Activated T-helper 17 cell treated with anti-CD3 and anti-CD28 coated beads, Interleukin-2, amount 50 U/mL, for 72 hours (primary cell): ENCODE data around the gene TSPO2. TPM values are rescaled to one million over a fixed set of nuclear protein-coding genes. Genes with fewer than 3 reads are reported as not detected.
A peak's percentile ranks its signal among the peaks of the same experiment; 100 is the strongest.
"Not testable (repeated sequence)": the region's sequence is repeated elsewhere in the genome, so short reads cannot be mapped to it uniquely, and the experiment has no call there.

Experiments used
- ATAC-seq: fragments of 150-1000 bp; cut with Tn5 transposase; replicated peaks from 2 replicates; pipeline ENCODE4 v1.10.0; 2021; ENCODE audit warnings: mild to moderate bottlenecking, moderate library complexity
- H3K27ac Mint-ChIP-seq: one replicate; pipeline ENCODE4 v1.8.0; 2022; ENCODE audit warnings: mixed read lengths
- H3K27me3 Mint-ChIP-seq: one replicate; pipeline ENCODE4 v1.8.0; 2022; ENCODE audit warnings: mixed read lengths
- H3K36me3 Mint-ChIP-seq: one replicate; pipeline ENCODE4 v1.8.0; 2022; ENCODE audit warnings: low read depth, mild to moderate bottlenecking, mixed read lengths
- H3K4me1 Mint-ChIP-seq: one replicate; pipeline ENCODE4 v1.8.0; 2022; ENCODE audit warnings: mixed read lengths
- H3K4me3 Mint-ChIP-seq: one replicate; pipeline ENCODE4 v1.8.0; 2022; ENCODE audit warnings: mild to moderate bottlenecking, mixed read lengths
- H3K9me3 Mint-ChIP-seq: one replicate; pipeline ENCODE4 v1.8.0; 2022; ENCODE audit warnings: mixed read lengths
- total RNA-seq, 2 donors: library from RNA; stranded (reverse); gene quantifications; one replicate each; pipeline ENCODE4 v1.2.3, GENCODE V29; 2022

Gene TSPO2
- total RNA-seq, 2 donors from 2014 or later: not detected

DNA sequence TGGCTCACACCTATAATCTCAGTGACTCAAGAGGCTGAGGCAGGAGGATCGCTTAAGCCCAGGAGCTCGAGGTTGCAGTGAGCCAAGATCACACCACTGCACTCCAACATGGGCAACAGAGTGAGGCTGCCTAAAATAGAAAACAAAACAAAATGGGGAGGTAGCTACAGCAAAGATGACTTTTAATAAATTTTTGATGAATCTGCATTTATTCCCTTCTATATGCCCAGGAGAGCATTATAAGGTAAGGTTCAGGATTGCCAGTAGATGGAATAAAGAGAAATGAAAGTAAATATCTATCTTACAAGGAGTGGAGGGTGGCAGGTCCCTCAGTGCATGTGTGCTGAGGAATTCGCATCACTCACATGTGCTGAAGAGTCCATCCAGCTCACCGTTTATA, 27.5 kb upstream of the TSPO2 start:
- Mint-ChIP-seq H3K27me3 (peaks cover 5% of the 10 kb centered on the region), H3K36me3 (no peaks in the 10 kb centered on the region), H3K27ac (no peak overlapping the region), H3K9me3 (no peaks in the 10 kb centered on the region), H3K4me1 (no peaks in the 10 kb centered on the region), H3K4me3 (no peak overlapping the region)
- ATAC-seq: no peak

DNA sequence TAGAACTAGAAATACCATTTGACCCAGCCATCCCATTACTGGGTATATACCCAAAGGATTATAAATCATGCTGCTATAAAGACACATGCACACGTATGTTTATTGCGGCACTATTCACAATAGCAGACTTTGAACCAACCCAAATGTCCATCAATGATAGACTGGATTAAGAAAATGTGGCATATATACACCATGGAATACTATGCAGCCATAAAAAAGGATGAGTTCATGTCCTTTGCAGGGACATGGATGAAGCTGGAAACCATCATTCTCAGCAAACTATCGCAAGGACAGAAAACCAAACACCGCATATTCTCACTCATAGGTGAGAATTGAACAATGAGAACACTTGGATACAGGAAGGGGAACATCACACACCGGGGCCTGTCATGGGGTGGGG, 26.4 kb upstream of the TSPO2 start:
- not testable (repeated sequence) for H3K4me1 Mint-ChIP-seq, H3K36me3 Mint-ChIP-seq, H3K27ac Mint-ChIP-seq, ATAC-seq, H3K4me3 Mint-ChIP-seq, H3K9me3 Mint-ChIP-seq, H3K27me3 Mint-ChIP-seq

DNA sequence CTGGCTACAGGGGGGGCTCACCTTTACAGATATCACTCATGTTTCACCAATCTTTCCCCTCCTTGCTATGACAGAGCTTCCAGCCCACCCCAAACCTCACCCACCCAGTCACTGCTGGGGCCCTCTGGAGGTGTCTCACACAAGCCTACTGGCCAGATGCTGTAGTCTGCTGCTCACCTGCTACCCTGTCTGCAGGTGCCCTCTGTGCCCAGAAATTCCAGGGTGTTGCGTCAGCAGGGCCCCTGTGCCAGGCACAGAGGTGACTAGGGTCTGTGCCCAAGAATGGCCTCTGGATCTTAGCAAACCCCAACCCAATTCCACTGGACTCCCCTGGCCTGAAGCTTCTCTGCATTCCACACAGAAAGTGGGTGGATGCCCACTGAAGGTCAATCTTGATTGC, 24.6 kb upstream of the TSPO2 start:
- peaks cover 5% of the 10 kb centered on the region for H3K27me3 Mint-ChIP-seq

GRCh38 chr6:41021832-41022231, 20.4 kb upstream of the TSPO2 start:
- Mint-ChIP-seq H3K27ac (no peak overlapping the region), H3K4me1 (no peaks in the 10 kb centered on the region), H3K9me3 (no peaks in the 10 kb centered on the region), H3K4me3 (no peak overlapping the region), H3K27me3 (no peaks in the 10 kb centered on the region), H3K36me3 (no peaks in the 10 kb centered on the region)
- ATAC-seq: no peak

More for the DNA sequence above, 24.6 kb upstream of the TSPO2 start:
- Mint-ChIP-seq H3K9me3 (no peaks in the 10 kb centered on the region), H3K27ac (no peak overlapping the region), H3K4me1 (no peaks in the 10 kb centered on the region), H3K36me3 (no peaks in the 10 kb centered on the region), H3K4me3 (no peak overlapping the region)
- ATAC-seq: no peak

- H3K27me3 Mint-ChIP-seq: no peaks in the 10 kb centered on the region
- no peak overlapping the region for H3K4me3 Mint-ChIP-seq
- no peak overlapping the region for H3K27ac Mint-ChIP-seq
- H3K36me3 Mint-ChIP-seq: no peaks in the 10 kb centered on the region
- no peak for ATAC-seq
- H3K9me3 Mint-ChIP-seq: no peaks in the 10 kb centered on the region
- H3K4me1 Mint-ChIP-seq: peaks cover 4% of the 10 kb centered on the region
Observed at GRCh38 chr6:41022294-41022693, 20.0 kb upstream of the TSPO2 start.

GRCh38 chr6:41023114-41023513, 19.2 kb upstream of the TSPO2 start:
- Mint-ChIP-seq H3K9me3 (no peaks in the 10 kb centered on the region), H3K36me3 (no peaks in the 10 kb centered on the region), H3K27ac (no peak overlapping the region), H3K27me3 (no peaks in the 10 kb centered on the region), H3K4me3 (no peak overlapping the region), H3K4me1 (peaks cover 11% of the 10 kb centered on the region)
- no peak for ATAC-seq

DNA sequence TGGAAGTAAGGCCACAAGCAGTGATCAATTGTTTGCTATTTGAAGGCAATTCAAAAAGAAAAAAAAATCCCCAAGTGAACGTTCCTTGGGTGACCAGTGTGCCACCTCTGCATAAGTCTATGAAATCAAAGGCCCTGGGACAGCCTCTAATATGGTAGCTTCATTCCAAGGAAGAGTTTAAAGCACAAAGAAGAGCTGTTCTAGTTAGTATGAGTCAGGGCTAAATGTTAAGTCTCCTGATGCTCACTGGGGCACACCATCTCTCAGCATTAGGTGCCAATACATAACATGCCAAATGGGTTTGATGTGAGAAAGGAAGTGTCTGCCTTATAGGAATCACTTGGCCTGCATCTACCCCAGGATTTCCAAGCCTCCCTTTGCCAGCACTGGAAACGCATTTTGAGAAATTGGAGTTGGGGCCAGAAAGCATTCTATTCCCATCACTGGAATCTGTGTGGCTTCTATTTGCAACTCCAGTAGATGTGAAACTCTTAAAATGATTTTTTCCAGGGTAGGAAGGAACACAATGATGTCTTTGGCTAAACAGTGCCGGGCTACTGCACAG, 16.2 kb upstream of the TSPO2 start:
- H3K27ac Mint-ChIP-seq: no peak overlapping the region
- no peaks in the 10 kb centered on the region for H3K27me3 Mint-ChIP-seq
- H3K9me3 Mint-ChIP-seq: no peaks in the 10 kb centered on the region
- H3K4me3 Mint-ChIP-seq: no peak overlapping the region
- peaks cover 18% of the 10 kb centered on the region for H3K4me1 Mint-ChIP-seq
- ATAC-seq: no peak
- no peaks in the 10 kb centered on the region for H3K36me3 Mint-ChIP-seq

- Mint-ChIP-seq H3K9me3 (no peaks in the 10 kb centered on the region), H3K4me3 (peak overlapping the region; percentile 81), H3K27me3 (no peaks in the 10 kb centered on the region), H3K36me3 (no peaks in the 10 kb centered on the region), H3K27ac (peak overlapping the region; percentile 59), H3K4me1 (peaks cover 18% of the 10 kb centered on the region)
- no peak for ATAC-seq
Observed at GRCh38 chr6:41027241-41027640, 15.0 kb upstream of the TSPO2 start.

DNA sequence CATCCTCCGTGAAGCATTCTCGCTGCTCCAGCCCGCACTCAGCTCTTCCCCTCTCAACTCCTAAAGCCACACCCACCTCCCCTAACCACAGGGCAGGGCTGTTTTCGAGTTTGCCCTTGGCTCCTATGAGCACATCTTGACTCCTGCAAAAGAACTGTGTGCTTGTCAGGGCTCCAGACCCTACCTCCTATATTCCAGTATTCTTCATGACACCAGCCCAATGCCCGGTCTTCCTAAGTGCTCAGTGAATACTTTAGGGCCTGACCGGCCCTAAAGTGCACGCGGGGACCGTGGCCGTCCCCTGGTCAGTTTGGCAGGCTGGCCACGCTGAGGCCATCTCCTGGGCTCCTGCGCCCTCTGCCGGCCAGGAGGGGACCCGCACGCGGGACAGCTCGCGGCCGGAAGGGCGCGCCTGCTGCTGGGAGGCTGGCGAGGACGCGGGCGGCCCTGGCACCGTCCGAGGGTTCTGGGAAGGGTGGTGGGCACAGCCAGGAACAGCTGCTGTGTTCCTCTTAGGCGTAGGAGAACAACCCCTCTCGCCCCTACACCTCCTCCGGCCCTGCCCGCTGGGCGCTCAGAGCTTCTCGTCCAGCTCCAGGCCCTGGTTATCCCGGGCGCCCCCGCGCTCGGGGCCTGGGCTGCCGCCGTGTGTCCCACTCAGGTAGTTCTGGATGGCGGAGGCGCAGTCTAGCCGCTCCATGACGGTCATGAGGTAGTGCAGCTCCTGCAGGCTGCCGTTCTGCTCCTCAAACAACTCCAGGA, 14.3 kb upstream of the TSPO2 start:
- ATAC-seq: peak; percentile 89
- peaks cover 18% of the 10 kb centered on the region for H3K4me1 Mint-ChIP-seq
- no peaks in the 10 kb centered on the region for H3K36me3 Mint-ChIP-seq
- H3K27ac Mint-ChIP-seq: peak overlapping the region; percentile 59
- no peaks in the 10 kb centered on the region for H3K9me3 Mint-ChIP-seq
- peak overlapping the region; percentile 81 for H3K4me3 Mint-ChIP-seq
- no peaks in the 10 kb centered on the region for H3K27me3 Mint-ChIP-seq

GRCh38 chr6:41028561-41029412, 13.5 kb upstream of the TSPO2 start:
- Mint-ChIP-seq H3K4me3 (peak overlapping the region; percentile 81), H3K9me3 (no peaks in the 10 kb centered on the region), H3K36me3 (no peaks in the 10 kb centered on the region), H3K27ac (peak overlapping the region; percentile 59), H3K27me3 (no peaks in the 10 kb centered on the region), H3K4me1 (peaks cover 18% of the 10 kb centered on the region)
- ATAC-seq: peak; percentile 63

DNA sequence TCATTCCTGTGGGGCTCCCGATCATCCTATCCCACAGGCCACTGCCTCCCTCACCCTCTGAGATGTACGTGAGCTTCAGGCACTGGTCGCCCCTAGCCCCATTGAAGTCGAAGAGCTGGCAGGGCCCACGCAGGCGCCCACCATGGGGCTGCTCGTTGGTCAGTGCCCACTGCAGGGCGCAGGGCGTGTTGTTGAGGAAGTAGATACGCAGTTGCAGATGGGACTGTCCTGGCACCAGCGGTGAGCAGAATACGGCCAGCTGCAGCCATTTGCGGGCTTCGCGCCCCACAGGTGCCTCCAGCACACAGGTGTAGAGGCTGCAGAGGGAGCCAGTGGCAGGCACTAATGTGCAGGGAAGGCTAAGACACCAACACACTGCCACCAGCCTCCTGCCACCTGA, 9.4 kb upstream of the TSPO2 start:
- no peak overlapping the region for H3K4me3 Mint-ChIP-seq
- peaks cover 9% of the 10 kb centered on the region for H3K4me1 Mint-ChIP-seq
- no peaks in the 10 kb centered on the region for H3K27me3 Mint-ChIP-seq
- no peak for ATAC-seq
- H3K27ac Mint-ChIP-seq: peak overlapping the region; percentile 14
- no peaks in the 10 kb centered on the region for H3K36me3 Mint-ChIP-seq
- no peaks in the 10 kb centered on the region for H3K9me3 Mint-ChIP-seq

GRCh38 chr6:41033776-41034175, 8.5 kb upstream of the TSPO2 start:
- no peaks in the 10 kb centered on the region for H3K36me3 Mint-ChIP-seq
- no peak overlapping the region for H3K27ac Mint-ChIP-seq
- H3K4me3 Mint-ChIP-seq: no peak overlapping the region
- peaks cover 6% of the 10 kb centered on the region for H3K4me1 Mint-ChIP-seq
- ATAC-seq: no peak
- no peaks in the 10 kb centered on the region for H3K9me3 Mint-ChIP-seq
- H3K27me3 Mint-ChIP-seq: no peaks in the 10 kb centered on the region

DNA sequence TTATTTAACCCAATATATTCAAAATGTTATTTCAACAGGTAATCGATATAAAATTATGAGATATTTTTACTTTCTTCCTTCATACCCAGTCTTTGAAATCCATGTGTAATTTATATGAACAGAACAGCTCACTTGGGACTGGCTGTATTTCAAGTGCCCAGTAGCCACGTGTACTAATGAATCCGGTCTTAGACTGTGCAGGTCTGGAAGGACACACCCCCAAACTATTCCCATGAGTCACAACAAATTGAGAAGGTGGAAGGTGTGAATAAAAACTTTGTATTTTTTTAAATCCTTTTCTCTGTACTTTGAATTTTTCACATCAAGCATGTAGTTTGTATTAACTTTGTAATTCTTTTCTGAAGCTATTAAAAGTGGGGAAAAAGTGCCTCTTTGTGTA, 6.1 kb upstream of the TSPO2 start:
- H3K27ac Mint-ChIP-seq: no peak overlapping the region
- no peak for ATAC-seq
- no peaks in the 10 kb centered on the region for H3K4me1 Mint-ChIP-seq
- H3K9me3 Mint-ChIP-seq: no peaks in the 10 kb centered on the region
- H3K27me3 Mint-ChIP-seq: no peaks in the 10 kb centered on the region
- no peak overlapping the region for H3K4me3 Mint-ChIP-seq
- no peaks in the 10 kb centered on the region for H3K36me3 Mint-ChIP-seq

DNA sequence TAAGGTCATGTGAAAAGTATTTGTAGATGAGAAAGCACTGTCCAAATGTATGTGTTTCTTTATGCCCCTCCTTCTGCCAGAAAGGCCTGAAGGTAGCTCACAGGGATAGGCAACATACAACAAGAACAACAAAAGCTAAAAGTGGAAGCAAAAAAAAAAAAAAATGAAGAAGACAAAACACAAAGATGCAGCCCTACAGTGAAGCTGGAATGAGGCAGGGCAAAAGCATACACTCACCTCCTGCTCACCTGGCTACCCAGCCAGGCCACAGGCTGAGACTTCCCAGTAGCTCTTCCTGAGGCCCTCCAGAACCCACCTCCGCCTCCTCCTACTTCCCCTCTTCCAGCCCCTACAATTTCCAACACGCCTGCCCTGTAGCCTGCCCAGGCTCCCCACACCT, 5.7 kb upstream of the TSPO2 start:
- ATAC-seq: no peak
- Mint-ChIP-seq H3K27me3 (no peaks in the 10 kb centered on the region), H3K27ac (no peak overlapping the region)

More for the DNA sequence above, 5.7 kb upstream of the TSPO2 start:
- H3K36me3 Mint-ChIP-seq: no peaks in the 10 kb centered on the region
- no peak overlapping the region for H3K4me3 Mint-ChIP-seq
- no peaks in the 10 kb centered on the region for H3K9me3 Mint-ChIP-seq
- H3K4me1 Mint-ChIP-seq: no peaks in the 10 kb centered on the region
